ENCODE data around the gene ALDOC. TPM values are rescaled to one million over a fixed set of nuclear protein-coding genes. Genes with fewer than 3 reads are reported as not detected.
A peak's percentile ranks its signal among the peaks of the same experiment; 100 is the strongest.

Gene ALDOC
- total RNA-seq, 1 donor from 2014 or later: 16.1 TPM

DNA sequence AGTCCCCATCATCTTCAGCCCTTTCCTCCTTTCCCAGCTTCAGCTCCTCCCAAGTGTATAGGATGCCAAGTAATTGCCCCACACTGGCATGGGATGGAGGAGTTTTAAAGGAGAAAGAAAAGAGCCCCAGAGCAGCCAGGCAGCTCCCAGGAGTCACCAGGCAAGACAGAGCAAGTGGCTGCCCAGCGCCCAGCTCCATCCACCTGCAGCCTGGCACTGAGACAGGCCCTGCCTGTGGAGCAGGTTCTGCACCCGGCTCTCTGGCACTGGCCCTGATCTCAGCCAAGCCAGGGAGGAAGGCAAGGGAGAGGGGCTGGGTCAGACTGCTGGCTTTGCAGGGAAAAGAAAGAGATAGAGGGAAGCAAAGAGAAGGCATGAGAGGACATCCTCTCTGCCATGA is 48.8 kb downstream of the ALDOC start:
- no peak overlapping the region for H3K27ac Mint-ChIP-seq (ENCODE audit: unreplicated experiment)
- DNase-seq (ENCODE audit: low read depth, low spot score): no peak
- no peaks in the 10 kb centered on the region for H3K9me3 Mint-ChIP-seq
- H3K36me3 Mint-ChIP-seq (ENCODE audit: low read depth): no peaks in the 10 kb centered on the region
- H3K4me3 Mint-ChIP-seq: no peak overlapping the region
- H3K27me3 Mint-ChIP-seq (ENCODE audit: low read depth): no peaks in the 10 kb centered on the region
- TF ChIP-seq, protein P1, sequence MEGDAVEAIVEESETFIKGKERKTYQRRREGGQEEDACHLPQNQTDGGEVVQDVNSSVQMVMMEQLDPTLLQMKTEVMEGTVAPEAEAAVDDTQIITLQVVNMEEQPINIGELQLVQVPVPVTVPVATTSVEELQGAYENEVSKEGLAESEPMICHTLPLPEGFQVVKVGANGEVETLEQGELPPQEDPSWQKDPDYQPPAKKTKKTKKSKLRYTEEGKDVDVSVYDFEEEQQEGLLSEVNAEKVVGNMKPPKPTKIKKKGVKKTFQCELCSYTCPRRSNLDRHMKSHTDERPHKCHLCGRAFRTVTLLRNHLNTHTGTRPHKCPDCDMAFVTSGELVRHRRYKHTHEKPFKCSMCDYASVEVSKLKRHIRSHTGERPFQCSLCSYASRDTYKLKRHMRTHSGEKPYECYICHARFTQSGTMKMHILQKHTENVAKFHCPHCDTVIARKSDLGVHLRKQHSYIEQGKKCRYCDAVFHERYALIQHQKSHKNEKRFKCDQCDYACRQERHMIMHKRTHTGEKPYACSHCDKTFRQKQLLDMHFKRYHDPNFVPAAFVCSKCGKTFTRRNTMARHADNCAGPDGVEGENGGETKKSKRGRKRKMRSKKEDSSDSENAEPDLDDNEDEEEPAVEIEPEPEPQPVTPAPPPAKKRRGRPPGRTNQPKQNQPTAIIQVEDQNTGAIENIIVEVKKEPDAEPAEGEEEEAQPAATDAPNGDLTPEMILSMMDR (conservative IDR thresholded peaks at IDR 0.05): no peak
- no peaks in the 10 kb centered on the region for H3K4me1 Mint-ChIP-seq

DNA sequence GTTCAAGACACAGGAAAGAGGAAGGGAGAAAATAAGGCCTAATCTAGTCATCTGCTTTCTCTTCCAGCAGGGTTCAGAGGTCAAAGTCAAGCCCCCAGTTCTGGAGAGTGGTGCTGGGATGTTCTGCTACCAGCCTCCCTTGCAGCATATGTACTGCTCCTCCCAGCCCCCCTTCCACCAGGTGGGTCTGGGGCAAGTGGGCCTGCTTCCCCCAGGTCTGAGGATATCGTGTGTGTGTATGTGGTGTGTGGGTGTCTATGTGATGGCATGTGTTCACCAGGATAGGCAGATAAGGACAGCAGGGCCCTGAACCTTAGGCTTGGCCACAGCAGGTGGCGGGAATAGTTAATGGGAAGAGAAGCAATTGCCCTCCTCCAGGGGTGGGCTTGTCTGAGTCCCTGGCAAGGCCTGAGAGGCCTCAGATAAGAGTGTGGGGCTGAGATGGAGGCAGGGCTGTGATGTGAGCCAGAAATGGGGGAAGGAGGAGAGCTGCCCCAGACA is 49.5 kb downstream of the ALDOC start:
- no peak overlapping the region for H3K4me3 Mint-ChIP-seq
- H3K9me3 Mint-ChIP-seq: no peaks in the 10 kb centered on the region
- H3K27ac Mint-ChIP-seq (ENCODE audit: unreplicated experiment): no peak overlapping the region
- no peaks in the 10 kb centered on the region for H3K27me3 Mint-ChIP-seq (ENCODE audit: low read depth)
- H3K4me1 Mint-ChIP-seq: no peaks in the 10 kb centered on the region
- DNase-seq (ENCODE audit: low read depth, low spot score): no peak
- H3K36me3 Mint-ChIP-seq (ENCODE audit: low read depth): no peaks in the 10 kb centered on the region
- TF ChIP-seq, protein P1 (conservative IDR thresholded peaks at IDR 0.05): no peak

DNA sequence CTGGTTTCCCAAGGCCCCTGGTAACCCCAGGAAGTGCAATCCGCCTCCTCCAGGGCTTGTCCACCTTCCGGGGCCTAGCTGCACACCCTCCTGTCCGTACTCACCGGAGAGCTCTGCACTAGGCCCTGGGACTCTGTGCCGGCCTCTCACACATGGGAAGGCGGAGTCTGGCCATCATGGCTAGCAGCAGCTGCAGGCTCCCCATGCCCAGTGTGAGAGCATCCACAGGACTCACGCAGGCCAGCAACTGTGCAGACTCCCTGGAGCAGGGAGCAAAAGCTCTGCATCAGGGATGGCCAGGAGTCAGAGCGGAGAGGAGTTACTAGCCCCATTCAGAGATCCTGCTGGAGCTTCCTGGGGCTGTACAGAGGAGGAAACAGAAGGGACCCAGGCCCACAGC is 50.3 kb downstream of the ALDOC start:
- H3K9me3 Mint-ChIP-seq: no peaks in the 10 kb centered on the region
- no peak for DNase-seq (ENCODE audit: low read depth, low spot score)
- H3K4me3 Mint-ChIP-seq: no peak overlapping the region
- H3K27ac Mint-ChIP-seq (ENCODE audit: unreplicated experiment): no peak overlapping the region
- no peaks in the 10 kb centered on the region for H3K4me1 Mint-ChIP-seq
- H3K27me3 Mint-ChIP-seq (ENCODE audit: low read depth): peaks cover 3% of the 10 kb centered on the region
- H3K36me3 Mint-ChIP-seq (ENCODE audit: low read depth): no peaks in the 10 kb centered on the region
- TF ChIP-seq, protein P1 (conservative IDR thresholded peaks at IDR 0.05): no peak

DNA sequence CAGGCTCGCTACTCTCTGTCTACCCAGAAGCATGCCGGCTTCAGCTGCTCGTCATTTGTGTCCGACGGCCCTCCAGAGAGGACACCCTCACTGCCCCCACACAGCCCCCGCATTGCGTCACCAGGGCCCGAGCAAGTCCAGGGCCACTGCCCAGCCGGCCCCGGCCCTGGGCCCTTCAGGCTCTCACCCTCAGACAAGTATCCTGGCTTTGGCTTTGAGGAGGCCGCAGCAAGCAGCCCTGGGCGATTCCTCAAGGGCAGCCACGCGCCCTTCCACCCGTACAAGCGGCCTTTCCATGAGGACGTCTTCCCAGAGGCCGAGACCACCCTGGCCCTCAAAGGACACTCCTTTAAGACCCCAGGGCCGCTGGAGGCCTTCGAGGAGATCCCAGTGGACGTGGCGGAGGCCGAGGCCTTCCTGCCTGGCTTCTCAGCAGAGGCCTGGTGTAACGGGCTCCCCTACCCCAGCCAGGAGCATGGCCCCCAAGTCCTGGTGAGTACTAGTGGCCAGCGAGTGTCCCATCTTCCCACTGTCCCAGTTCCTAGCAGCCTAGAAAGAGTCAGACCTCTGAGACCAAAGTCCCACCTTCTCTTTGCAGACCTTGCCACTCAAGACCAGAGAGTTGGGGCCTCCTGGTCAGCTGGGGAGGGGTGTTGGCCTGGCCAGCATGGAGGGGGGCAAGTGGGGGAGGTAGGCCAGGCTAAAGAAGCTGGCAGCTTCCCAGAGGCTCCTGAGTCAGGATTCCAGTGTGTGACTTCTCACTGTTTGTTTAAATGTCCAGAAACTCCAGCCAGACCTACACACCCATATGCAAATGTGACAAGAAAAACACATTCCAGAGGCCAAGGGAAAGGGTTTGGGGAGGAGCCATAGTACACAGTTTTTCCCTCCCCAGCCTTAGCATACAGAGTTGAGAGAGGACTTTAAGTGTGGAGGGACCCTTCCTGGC is 51.9 kb downstream of the ALDOC start:
- H3K4me1 Mint-ChIP-seq: no peaks in the 10 kb centered on the region
- H3K9me3 Mint-ChIP-seq: no peaks in the 10 kb centered on the region
- no peaks in the 10 kb centered on the region for H3K36me3 Mint-ChIP-seq (ENCODE audit: low read depth)

DNA sequence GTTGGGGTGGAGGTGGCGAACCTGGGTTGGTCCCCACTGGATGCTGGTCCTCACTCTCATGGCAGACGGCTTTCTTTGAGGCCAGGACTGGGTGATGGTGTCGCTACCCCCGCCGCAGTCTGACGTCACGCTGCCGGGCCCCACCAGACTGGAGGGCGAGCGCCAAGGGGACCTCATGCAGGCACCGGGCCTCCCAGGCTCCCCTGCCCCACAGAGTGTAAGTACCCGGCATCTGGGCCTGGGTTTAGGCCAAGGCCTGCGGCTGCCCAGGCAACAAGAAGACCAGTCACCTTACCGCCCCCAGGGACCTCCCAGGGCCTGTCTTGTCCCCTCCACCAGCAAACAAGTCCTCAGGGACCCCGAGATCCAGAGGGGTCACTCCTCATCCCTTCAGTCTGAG is 52.8 kb downstream of the ALDOC start:
- no peak overlapping the region for H3K4me3 Mint-ChIP-seq
- DNase-seq (ENCODE audit: low read depth, low spot score): no peak
- H3K4me1 Mint-ChIP-seq: no peaks in the 10 kb centered on the region
- H3K36me3 Mint-ChIP-seq (ENCODE audit: low read depth): no peaks in the 10 kb centered on the region
- H3K27me3 Mint-ChIP-seq (ENCODE audit: low read depth): peaks cover 4% of the 10 kb centered on the region
- H3K27ac Mint-ChIP-seq (ENCODE audit: unreplicated experiment): no peak overlapping the region
- H3K9me3 Mint-ChIP-seq: no peaks in the 10 kb centered on the region
- TF ChIP-seq, protein P1 (conservative IDR thresholded peaks at IDR 0.05): no peak

More for the DNA sequence above, 51.9 kb downstream of the ALDOC start:
- H3K27me3 Mint-ChIP-seq (ENCODE audit: low read depth): peaks cover 3% of the 10 kb centered on the region
- H3K27ac Mint-ChIP-seq (ENCODE audit: unreplicated experiment): peak overlapping the region; percentile 19
- DNase-seq (ENCODE audit: low read depth, low spot score): no peak
- no peak overlapping the region for H3K4me3 Mint-ChIP-seq
- TF ChIP-seq, protein P1 (conservative IDR thresholded peaks at IDR 0.05): no peak
